K562 (cell line): ENCODE results near the gene PAH. TPM values are rescaled to one million over a fixed set of nuclear protein-coding genes. Genes with fewer than 3 reads are reported as not detected.

Source experiments
- ATAC-seq: fragments of 200-7000 bp; cut with Tn5 transposase; 3 replicates; pipeline ENCODE4 v1.9.1; 2020; ENCODE audit warnings: moderate library complexity
- BruUV-seq: library from RNA; stranded (reverse); fragments of 400-500 nt; replicated peaks from 2 replicates; lab custom pipeline; 2021; lab: Mats Ljungman, UMichigan
- CTCF ChIA-PET: fragments of 300-600 bp; formaldehyde crosslinking; extraction: SDS; loops from one replicate; lab custom pipeline; 2021; ENCODE audit warnings: low intra/inter-chr PET ratio; lab: Yijun Ruan, JAX
- POLR2A ChIA-PET: fragments of 300-600, 350-650 bp; sonication (Branson Sonifier 250); formaldehyde crosslinking; extraction: SDS; loops from one replicate; lab custom pipeline; 2021; ENCODE audit warnings: antibody characterized with exemption, inconsistent platforms; lab: Yijun Ruan, JAX
- DNase-seq, 4 experiments: peaks; one replicate each; pipeline versions ENCODE4 v3.0.0 to v3.0.0-alpha.2; 2011 to 2018; ENCODE audit warnings: low spot score in 3 of 4, mixed read lengths in 3 of 4; ENCODE audit errors: extremely low read depth in 1 of 4
- FAIRE-seq: peaks from 2 replicates; lab custom pipeline; 2011; peaks lifted over from hg19 to GRCh38; lab: Jason Lieb, UNC
- H2AFZ ChIP-seq: 2 replicates; pipeline ENCODE4 v1.6.0; 2011; ENCODE audit warnings: low read depth, low read length, control low read depth, inconsistent platforms
- H3K27ac ChIP-seq: fragments of 200-600 bp; 3 replicates; pipeline ENCODE4 v1.8.0; 2011; ENCODE audit warnings: low read depth, mild to moderate bottlenecking, control low read depth, inconsistent platforms, low read length, moderate library complexity, mixed read lengths; ENCODE audit errors: extremely low read depth
- H3K27me3 ChIP-seq, 2 experiments: fragments of 300-600 bp in 1 of 2; 2 replicates in 1 of 2; 3 replicates in 1 of 2; pipeline versions ENCODE4 v1.6.0 to v1.8.0; 2011; ENCODE audit warnings: inconsistent platforms in 2 of 2, low read length in 2 of 2, mild to moderate bottlenecking in 1 of 2, mixed read lengths in 1 of 2, moderate library complexity in 1 of 2; ENCODE audit not compliant: control insufficient read depth in 2 of 2, insufficient read depth in 2 of 2
- H3K36me3 ChIP-seq: fragments of 300-600 bp; 3 replicates; pipeline ENCODE4 v1.8.0; 2011; ENCODE audit warnings: mild to moderate bottlenecking, low read length, inconsistent platforms; ENCODE audit not compliant: control insufficient read depth, insufficient read depth
- H3K4me1 ChIP-seq, 2 experiments: fragments of 200-600 bp in 1 of 2; replicated peaks in 1 of 2; 2 replicates in 1 of 2; 3 replicates in 1 of 2; pipeline versions ENCODE4 v1.5.1 to v1.8.0; 2011; ENCODE audit warnings: inconsistent platforms in 2 of 2, low read length in 2 of 2, mild to moderate bottlenecking in 1 of 2, mixed read lengths in 1 of 2, moderate library complexity in 1 of 2; ENCODE audit not compliant: control insufficient read depth in 2 of 2, insufficient read depth in 2 of 2
- H3K4me2 ChIP-seq: 2 replicates; pipeline ENCODE4 v1.6.1; 2011; ENCODE audit warnings: low read length, control low read depth, inconsistent platforms, mixed read lengths; ENCODE audit not compliant: insufficient read depth
- H3K4me3 ChIP-seq: fragments of 200-600 bp; sonication (generic), shearing (Covaris generic); 2 replicates; pipeline ENCODE4 v1.5.1; 2016; ENCODE audit warnings: control low read depth, inconsistent platforms
- H3K79me2 ChIP-seq: fragments of 200-600 bp; 3 replicates; pipeline ENCODE4 v1.8.0; 2011; ENCODE audit warnings: low read length, inconsistent platforms; ENCODE audit not compliant: control insufficient read depth, insufficient read depth
- H3K9ac ChIP-seq, 2 experiments: 2 replicates each; pipeline versions ENCODE4 v1.6.0 to v1.6.1; 2011; ENCODE audit warnings: low read depth in 2 of 2, low read length in 2 of 2, control low read depth in 1 of 2, inconsistent platforms in 1 of 2, mild to moderate bottlenecking in 1 of 2, mixed read lengths in 1 of 2; ENCODE audit not compliant: insufficient read depth in 1 of 2
- H3K9me1 ChIP-seq: one replicate; pipeline ENCODE4 v1.6.0; 2011; ENCODE audit warnings: inconsistent platforms, mild to moderate bottlenecking, low read length, moderate library complexity; ENCODE audit not compliant: control insufficient read depth, insufficient read depth
- H3K9me3 ChIP-seq: replicated peaks from 2 replicates; pipeline ENCODE4 v1.5.1; 2011; ENCODE audit warnings: low read depth, low read length, inconsistent platforms; ENCODE audit not compliant: control insufficient read depth, insufficient read depth
- H4K20me1 ChIP-seq: replicated peaks from 2 replicates; pipeline ENCODE4 v1.6.1; 2011; ENCODE audit warnings: low read length, inconsistent platforms, mixed read lengths; ENCODE audit not compliant: control insufficient read depth, insufficient read depth
- ARID2 ChIP-seq: fragments of 450-650 bp; IDR thresholded peaks from 2 replicates; pipeline ENCODE4 v1.6.1; 2017; ENCODE audit warnings: antibody characterized with exemption, mild to moderate bottlenecking
- EP300 ChIP-seq: IDR thresholded peaks from 2 replicates; pipeline ENCODE4 v1.6.1; 2012; ENCODE audit warnings: low read length, improper control_type of control experiment
- GTF2F1 ChIP-seq: IDR thresholded peaks from 2 replicates; pipeline ENCODE4 v1.6.1; 2011; ENCODE audit warnings: low read depth, low read length, improper control_type of control experiment
- ILF3 ChIP-seq: fragments of 450-650 bp; IDR thresholded peaks from 2 replicates; pipeline ENCODE4 v1.6.1; 2018; ENCODE audit warnings: antibody characterized with exemption, mild to moderate bottlenecking, moderate library complexity, borderline replicate concordance
- NFXL1 ChIP-seq: fragments of 450-650 bp; formaldehyde crosslinking; IDR thresholded peaks from 2 replicates; pipeline ENCODE4 v1.4.0; 2021; ENCODE audit warnings: mild to moderate bottlenecking
- PRMT5 ChIP-seq: sonication (generic); formaldehyde crosslinking; IDR thresholded peaks from 2 replicates; pipeline ENCODE4 v1.5.0; 2020; ENCODE audit warnings: missing genetic modification reagents
- YY1 ChIP-seq, 3 experiments: IDR thresholded peaks; 2 replicates each; pipeline ENCODE4 v1.6.1; 2011; ENCODE audit warnings: low read length in 2 of 3, mild to moderate bottlenecking in 2 of 3, moderate library complexity in 2 of 3, borderline replicate concordance in 1 of 3, control low read depth in 1 of 3, low read depth in 1 of 3; ENCODE audit not compliant: insufficient read depth in 3 of 3, insufficient replicate concordance in 2 of 3, control insufficient read depth in 1 of 3, insufficient read length in 1 of 3; ENCODE audit errors: extremely low read depth in 1 of 3
- ZNF239 ChIP-seq: fragments of 250-450 bp; sonication (Bioruptor Pico); IDR thresholded peaks from 2 replicates; pipeline ENCODE4 v1.4.0; 2020; ENCODE audit warnings: mild to moderate bottlenecking
- WGBS: fragments of 100-300 bp; shearing (Covaris generic); methylation state at CpG from one replicate; pipeline ENCODE4 v1.1.6; 2016; ENCODE audit warnings: low coverage, mixed read lengths; ENCODE audit not compliant: insufficient coverage; ENCODE audit errors: missing lambda C conversion rate; 5-methylcytosine and 5-hydroxymethylcytosine counted together
- in situ Hi-C: fragments of 300-500 bp; cut with MboI; formaldehyde crosslinking; loops from 4 replicates; pipeline ENCODE4 v1.15.0; 2018; ENCODE audit warnings: inconsistent platforms, mixed read lengths
- intact Hi-C: fragments of 100-400 bp; cut with micrococcal nuclease; formaldehyde crosslinking; loops from 2 replicates; pipeline ENCODE4 v1.14.2; 2022
- polyA plus RNA-seq, 8 experiments: library from polyadenylated mRNA; depleted of rRNA in 4 of 8; stranded (reverse) in 5 of 8; unstranded in 3 of 8; fragments of >200 nt; fragmentation: Nextera tagmentation in 2 of 8; fragmentation: Illumina TruSeq in 1 of 8; extraction: Ambion mirVana in 2 of 8; extraction: Trizol in 1 of 8; gene quantifications; 2 replicates each; pipeline versions ENCODE4 v1.2.1 to v1.2.3, GENCODE V29; 2011 to 2014; ENCODE audit warnings: inconsistent platforms in 1 of 8, missing spikeins in 1 of 8
- total RNA-seq, 7 experiments: library from RNA; depleted of rRNA in 6 of 7; stranded (reverse); fragments of >200 nt in 6 of 7; fragmentation: Illumina TruSeq in 2 of 7; extraction: Trizol in 2 of 7; gene quantifications; 2 replicates each; pipeline versions ENCODE4 v1.2.1 to v1.2.3, GENCODE V29; 2011 to 2021; ENCODE audit warnings: low replicate concordance in 1 of 7
- TF ChIP-seq, protein P1 (sequence below): fragments of 450-650 bp; IDR thresholded peaks from 2 replicates; pipeline ENCODE4 v1.6.1; 2016; ENCODE audit warnings: mild to moderate bottlenecking
- TF ChIP-seq, protein P2 (sequence below): fragments of 450-650 bp; IDR thresholded peaks from 2 replicates; pipeline ENCODE4 v1.6.1; 2017; ENCODE audit warnings: antibody characterized with exemption, mild to moderate bottlenecking

The PAH gene
- total and polyA plus RNA-seq, 9 of the 15 experiments (the other 6 are each of a cell fraction or from before 2014, with no cell fraction given): 0.13 to 0.75 (median 0.69) TPM; not detected in 6

DNA sequence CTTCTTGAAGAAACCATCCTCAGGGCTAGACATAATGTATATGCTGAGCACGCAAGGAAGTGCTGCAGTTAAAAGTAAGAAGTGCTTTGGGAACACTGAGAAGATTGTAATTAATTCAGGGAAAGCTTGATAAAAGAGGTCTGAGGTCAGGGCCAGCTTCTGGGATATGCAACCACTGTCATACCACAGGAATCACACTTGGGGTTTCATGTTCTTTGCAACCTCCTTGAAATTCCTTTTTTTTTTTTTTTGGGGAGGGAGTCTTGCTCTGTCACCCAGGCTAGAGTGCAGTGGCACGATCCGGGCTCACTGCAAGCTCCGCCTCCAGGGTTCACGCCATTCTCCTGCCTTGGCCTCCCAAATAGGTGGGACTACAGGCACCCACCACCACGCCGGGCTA is 6.9 kb downstream of the PAH start:
- H3K27ac ChIP-seq: no peak overlapping the region
- no peak for ATAC-seq
- H3K4me1 ChIP-seq: no peaks in the 10 kb centered on the region
- H2AFZ ChIP-seq: no peak overlapping the region
- no peak overlapping the region for H3K4me3 ChIP-seq
- H3K9ac ChIP-seq: no peak overlapping the region
- FAIRE-seq: no peak
- CTCF ChIA-PET: no interaction called here
- H3K27me3 ChIP-seq: no peaks in the 10 kb centered on the region
- 1% methylated on average over 7 of the region's 7 CpGs for WGBS
- H3K4me2 ChIP-seq: no peak overlapping the region
- no peaks in the 10 kb centered on the region for H3K79me2 ChIP-seq
- TF ChIP-seq EP300 (no peak), ILF3 (no peak), YY1 (IDR thresholded peaks at IDR 0.05; ENCODE audit: borderline replicate concordance in 1 of 3, control insufficient read depth in 1 of 3, extremely low read depth in 1 of 3, insufficient read depth in 3 of 3, insufficient read length in 1 of 3, insufficient replicate concordance in 2 of 3, low read depth in 1 of 3, low read length in 2 of 3) (no peak), ZNF239 (CRISPR knock-in tag) (no peak), PRMT5 (no peak), ARID2 (no peak), NFXL1 (CRISPR knock-in tag) (no peak), GTF2F1 (no peak)
- TF ChIP-seq, protein P1, sequence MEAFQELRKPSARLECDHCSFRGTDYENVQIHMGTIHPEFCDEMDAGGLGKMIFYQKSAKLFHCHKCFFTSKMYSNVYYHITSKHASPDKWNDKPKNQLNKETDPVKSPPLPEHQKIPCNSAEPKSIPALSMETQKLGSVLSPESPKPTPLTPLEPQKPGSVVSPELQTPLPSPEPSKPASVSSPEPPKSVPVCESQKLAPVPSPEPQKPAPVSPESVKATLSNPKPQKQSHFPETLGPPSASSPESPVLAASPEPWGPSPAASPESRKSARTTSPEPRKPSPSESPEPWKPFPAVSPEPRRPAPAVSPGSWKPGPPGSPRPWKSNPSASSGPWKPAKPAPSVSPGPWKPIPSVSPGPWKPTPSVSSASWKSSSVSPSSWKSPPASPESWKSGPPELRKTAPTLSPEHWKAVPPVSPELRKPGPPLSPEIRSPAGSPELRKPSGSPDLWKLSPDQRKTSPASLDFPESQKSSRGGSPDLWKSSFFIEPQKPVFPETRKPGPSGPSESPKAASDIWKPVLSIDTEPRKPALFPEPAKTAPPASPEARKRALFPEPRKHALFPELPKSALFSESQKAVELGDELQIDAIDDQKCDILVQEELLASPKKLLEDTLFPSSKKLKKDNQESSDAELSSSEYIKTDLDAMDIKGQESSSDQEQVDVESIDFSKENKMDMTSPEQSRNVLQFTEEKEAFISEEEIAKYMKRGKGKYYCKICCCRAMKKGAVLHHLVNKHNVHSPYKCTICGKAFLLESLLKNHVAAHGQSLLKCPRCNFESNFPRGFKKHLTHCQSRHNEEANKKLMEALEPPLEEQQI: no peak
- TF ChIP-seq, protein P2, sequence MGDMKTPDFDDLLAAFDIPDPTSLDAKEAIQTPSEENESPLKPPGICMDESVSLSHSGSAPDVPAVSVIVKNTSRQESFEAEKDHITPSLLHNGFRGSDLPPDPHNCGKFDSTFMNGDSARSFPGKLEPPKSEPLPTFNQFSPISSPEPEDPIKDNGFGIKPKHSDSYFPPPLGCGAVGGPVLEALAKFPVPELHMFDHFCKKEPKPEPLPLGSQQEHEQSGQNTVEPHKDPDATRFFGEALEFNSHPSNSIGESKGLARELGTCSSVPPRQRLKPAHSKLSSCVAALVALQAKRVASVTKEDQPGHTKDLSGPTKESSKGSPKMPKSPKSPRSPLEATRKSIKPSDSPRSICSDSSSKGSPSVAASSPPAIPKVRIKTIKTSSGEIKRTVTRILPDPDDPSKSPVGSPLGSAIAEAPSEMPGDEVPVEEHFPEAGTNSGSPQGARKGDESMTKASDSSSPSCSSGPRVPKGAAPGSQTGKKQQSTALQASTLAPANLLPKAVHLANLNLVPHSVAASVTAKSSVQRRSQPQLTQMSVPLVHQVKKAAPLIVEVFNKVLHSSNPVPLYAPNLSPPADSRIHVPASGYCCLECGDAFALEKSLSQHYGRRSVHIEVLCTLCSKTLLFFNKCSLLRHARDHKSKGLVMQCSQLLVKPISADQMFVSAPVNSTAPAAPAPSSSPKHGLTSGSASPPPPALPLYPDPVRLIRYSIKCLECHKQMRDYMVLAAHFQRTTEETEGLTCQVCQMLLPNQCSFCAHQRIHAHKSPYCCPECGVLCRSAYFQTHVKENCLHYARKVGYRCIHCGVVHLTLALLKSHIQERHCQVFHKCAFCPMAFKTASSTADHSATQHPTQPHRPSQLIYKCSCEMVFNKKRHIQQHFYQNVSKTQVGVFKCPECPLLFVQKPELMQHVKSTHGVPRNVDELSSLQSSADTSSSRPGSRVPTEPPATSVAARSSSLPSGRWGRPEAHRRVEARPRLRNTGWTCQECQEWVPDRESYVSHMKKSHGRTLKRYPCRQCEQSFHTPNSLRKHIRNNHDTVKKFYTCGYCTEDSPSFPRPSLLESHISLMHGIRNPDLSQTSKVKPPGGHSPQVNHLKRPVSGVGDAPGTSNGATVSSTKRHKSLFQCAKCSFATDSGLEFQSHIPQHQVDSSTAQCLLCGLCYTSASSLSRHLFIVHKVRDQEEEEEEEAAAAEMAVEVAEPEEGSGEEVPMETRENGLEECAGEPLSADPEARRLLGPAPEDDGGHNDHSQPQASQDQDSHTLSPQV: no peak
- H3K9me1 ChIP-seq: no peaks in the 10 kb centered on the region
- in situ Hi-C loops (no loop called here), intact Hi-C loops (no loop called here)
- no peaks in the 10 kb centered on the region for H3K9me3 ChIP-seq
- H4K20me1 ChIP-seq: no peaks in the 10 kb centered on the region
- POLR2A ChIA-PET: interaction anchor here (1.0 kb wide), 1 partner anchor 1126 kb away, joined by 4 read pairs; no protein-coding TSS in a partner anchor
- H3K36me3 ChIP-seq: no peaks in the 10 kb centered on the region
- no TSS peak for BruUV-seq
- no peak for DNase-seq
